SH-SY5Y (cell line): ENCODE measurements around the gene CXCR6.

Source experiments
- GATA2 ChIP-seq: IDR thresholded peaks from 2 replicates; pipeline ENCODE4 v1.6.1; 2011; ENCODE audit warnings: mild to moderate bottlenecking, low read depth, low read length
- GATA3 ChIP-seq: IDR thresholded peaks from 2 replicates; pipeline ENCODE4 v1.6.1; 2011; ENCODE audit warnings: low read depth, mild to moderate bottlenecking, low read length, moderate library complexity

DNA sequence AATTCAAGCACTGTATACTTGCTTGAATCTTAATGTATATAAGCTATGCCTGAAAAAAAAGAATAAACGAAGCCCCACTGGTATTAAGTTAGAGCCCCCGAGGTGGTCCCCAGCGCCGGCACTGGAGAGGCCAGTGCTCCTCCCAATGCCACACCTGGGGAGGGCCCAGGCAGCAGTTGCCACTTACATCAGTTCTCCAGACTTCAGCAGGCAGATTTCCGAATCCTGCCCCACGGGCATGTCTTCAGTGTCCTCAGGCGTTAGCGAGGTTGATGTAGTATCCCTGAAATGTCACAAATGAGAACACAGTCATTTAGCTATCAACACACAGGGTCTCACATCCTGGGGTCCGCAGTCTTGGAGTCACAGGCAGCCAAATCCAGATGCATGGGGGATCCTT, 7.0 kb upstream of the CXCR6 start:
- TF ChIP-seq GATA2 (no peak), GATA3 (no peak)
